Heart left ventricle (tissue), 16 donors: ENCODE data around the gene SEC22A. TPM values are rescaled to one million over a fixed set of nuclear protein-coding genes. Genes with fewer than 3 reads are reported as not detected.
A peak's percentile ranks its signal among the peaks of the same experiment; 100 is the strongest.

Experiments
- ATAC-seq, 4 donors: fragments of 200-7000 bp; cut with Tn5 transposase; one replicate each; pipeline ENCODE4 v1.9.1; 2020 to 2022; ENCODE audit warnings: moderate library complexity in 4 of 4, mild to moderate bottlenecking in 3 of 4, moderate number of reproducible peaks in 1 of 4
- DNase-seq, 5 donors: peaks; one replicate each; pipeline ENCODE4 v3.0.0-alpha.2; 2020
- H3K27ac ChIP-seq, 12 donors: fragments of 200-600 bp; sonication (generic) in 4 of 12; one replicate each; pipeline versions ENCODE4 v1.5.0 to v1.8.0; 2016 to 2022; ENCODE audit warnings: mild to moderate bottlenecking in 2 of 12
- H3K27me3 ChIP-seq, 9 donors: fragments of 200-600 bp; sonication (generic) in 2 of 9; one replicate each; pipeline versions ENCODE4 v1.5.1 to v1.8.0; 2016 to 2022; ENCODE audit warnings: mild to moderate bottlenecking in 3 of 9
- H3K36me3 ChIP-seq, 9 donors: fragments of 200-600 bp; sonication (generic) in 2 of 9; one replicate each; pipeline versions ENCODE4 v1.5.0 to v1.8.0; 2018 to 2022; ENCODE audit warnings: mild to moderate bottlenecking in 2 of 9
- H3K4me1 ChIP-seq, 12 donors: fragments of 200-600 bp; sonication (generic) in 4 of 12; one replicate each; pipeline versions ENCODE4 v1.5.0 to v1.8.0; 2016 to 2022; ENCODE audit warnings: mild to moderate bottlenecking in 3 of 12
- H3K4me3 ChIP-seq, 12 donors: fragments of 200-600 bp; sonication (generic) in 4 of 12; one replicate each; pipeline versions ENCODE4 v1.5.0 to v1.8.0; 2017 to 2022; ENCODE audit warnings: mild to moderate bottlenecking in 9 of 12, moderate library complexity in 4 of 12
- H3K9me3 ChIP-seq, 12 donors: fragments of 200-600 bp; sonication (generic) in 4 of 12; one replicate each; pipeline versions ENCODE4 v1.5.0 to v1.8.0; 2016 to 2022; ENCODE audit warnings: mild to moderate bottlenecking in 1 of 12
- POLR2A ChIP-seq, 2 donors: fragments of 450-650 bp; IDR thresholded peaks; one replicate each; pipeline ENCODE4 v1.6.1; 2017; ENCODE audit warnings: antibody characterized with exemption in 2 of 2, mild to moderate bottlenecking in 2 of 2, moderate library complexity in 2 of 2
- WGBS, 4 donors: extraction: QIAGEN DNeasy Blood & Tissue Kit in 2 of 4; methylation state at CpG; one replicate each; pipeline versions ENCODE4 v1.1.5 to v1.1.7; 2013 to 2018; 5-methylcytosine and 5-hydroxymethylcytosine counted together
- intact Hi-C, 10 donors: fragments of 100-400 bp; cut with DNase I; formaldehyde crosslinking; loops; one replicate each; pipeline versions ENCODE4 v1.11.1 to v1.14.2; 2022
- polyA plus RNA-seq, 2 donors: library from polyadenylated mRNA; stranded (reverse); fragments of 200-250 nt; gene quantifications; one replicate each; pipeline ENCODE4 v1.2.3, GENCODE V29; 2013
- total RNA-seq, 9 donors: library from RNA; depleted of rRNA in 2 of 9; stranded (reverse); fragments of >200 nt in 2 of 9; fragmentation: NEBNext Ultra II Directional in 3 of 9; extraction: Animal tissue kit (Norgen Biotek cat#: 25700) in 3 of 9; gene quantifications; one replicate each; pipeline versions ENCODE4 v1.1.0 to v1.2.4, GENCODE V29; 2016 to 2023
- TF ChIP-seq, protein P1 (sequence below), 12 donors: fragments of 200-600 bp; sonication (generic) in 4 of 12; IDR thresholded peaks; one replicate each; pipeline versions ENCODE4 v1.5.0 to v1.8.0; 2018 to 2022; ENCODE audit warnings: antibody characterized with exemption in 12 of 12, mild to moderate bottlenecking in 5 of 12
- donor health status: ischemic (EF 13 %, LVEDD 7.1; RV severe dilation, severe dysfunction).
- donor health status: healthy with polysubstance abuse.
- donor health status: DM: no; HTN: yes; CAD: no.
- donor health status: DM: no; HTN: no; CAD: no.
- donor health status: ischemic (EF 25% LVEDD 6.9; RV normal size, moderate dysfunction).
- donor health status: ischemic (EF 25% LVEDD 5.7; RV mildly dilated, moderate dysfunction).
- donor health status: healthy.
- donor health status: DM: yes; HTN: yes; CAD: no.
- donor health status: ischemic (EF 35%, LVEDD 5.7; RV mildly dilated, moderate dysfunction).
- donor health status: nonischemic (EF 11% LVEDD 7.7; RV severe dilation, severe dysfunction).
- donor health status: DM: yes; HTN: yes; CAD: no.
- donor health status: PGD.
- donor health status: ischemic (EF 29% LVEDD 5.4; RV normal size, mild dysfunction).
- donor health status: nonischemic (EF 23%, LVEDD 6.1; RV moderate dilation, normal function).

The SEC22A gene
- total and polyA plus RNA-seq, 11 donors: 2.2 to 27.0 (median 10.0) TPM

DNA sequence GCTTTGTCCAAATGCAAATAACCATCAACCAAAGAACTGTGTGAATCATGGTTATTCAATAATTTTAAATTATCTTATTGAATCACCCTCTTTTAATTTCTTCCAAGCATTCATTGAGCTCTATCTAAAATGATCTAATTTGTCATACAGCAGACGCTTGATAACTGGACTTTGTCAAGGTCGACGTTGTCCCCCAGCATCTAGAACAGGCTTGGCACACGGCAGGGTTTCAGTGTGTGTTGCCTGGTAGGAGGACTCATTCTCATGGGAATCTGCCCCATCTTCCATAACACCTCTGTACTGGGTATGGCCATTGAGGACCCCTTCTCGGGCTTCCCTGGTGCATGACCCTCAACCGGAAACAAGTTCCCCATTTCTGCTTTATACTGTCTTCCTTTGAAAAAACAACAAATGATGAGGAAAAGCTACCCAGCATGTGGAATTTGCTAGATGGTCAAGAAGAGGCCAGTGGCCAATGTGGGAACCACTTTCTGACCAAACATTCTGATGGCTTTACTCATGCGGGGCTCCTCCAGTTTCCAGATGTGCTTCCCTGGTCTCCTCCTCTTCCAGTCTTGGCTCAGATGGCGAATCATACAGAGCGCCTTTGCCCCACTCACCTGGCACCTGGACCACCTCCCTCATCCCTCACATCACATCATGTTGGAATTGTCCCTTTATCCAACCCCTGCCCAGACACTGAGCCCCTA, 41.7 kb upstream of the SEC22A start:
- DNase-seq (no peak), ATAC-seq (no peak)
- TF ChIP-seq, protein P1, sequence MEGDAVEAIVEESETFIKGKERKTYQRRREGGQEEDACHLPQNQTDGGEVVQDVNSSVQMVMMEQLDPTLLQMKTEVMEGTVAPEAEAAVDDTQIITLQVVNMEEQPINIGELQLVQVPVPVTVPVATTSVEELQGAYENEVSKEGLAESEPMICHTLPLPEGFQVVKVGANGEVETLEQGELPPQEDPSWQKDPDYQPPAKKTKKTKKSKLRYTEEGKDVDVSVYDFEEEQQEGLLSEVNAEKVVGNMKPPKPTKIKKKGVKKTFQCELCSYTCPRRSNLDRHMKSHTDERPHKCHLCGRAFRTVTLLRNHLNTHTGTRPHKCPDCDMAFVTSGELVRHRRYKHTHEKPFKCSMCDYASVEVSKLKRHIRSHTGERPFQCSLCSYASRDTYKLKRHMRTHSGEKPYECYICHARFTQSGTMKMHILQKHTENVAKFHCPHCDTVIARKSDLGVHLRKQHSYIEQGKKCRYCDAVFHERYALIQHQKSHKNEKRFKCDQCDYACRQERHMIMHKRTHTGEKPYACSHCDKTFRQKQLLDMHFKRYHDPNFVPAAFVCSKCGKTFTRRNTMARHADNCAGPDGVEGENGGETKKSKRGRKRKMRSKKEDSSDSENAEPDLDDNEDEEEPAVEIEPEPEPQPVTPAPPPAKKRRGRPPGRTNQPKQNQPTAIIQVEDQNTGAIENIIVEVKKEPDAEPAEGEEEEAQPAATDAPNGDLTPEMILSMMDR (IDR thresholded peaks at IDR 0.05): no peak
- no peak for TF ChIP-seq POLR2A (IDR thresholded peaks at IDR 0.05)
- H3K9me3 ChIP-seq: peaks cover 0 to 3% (median 0%) of the 10 kb centered on the region in 12 donors
- no peak overlapping the region for H3K4me3 ChIP-seq
- peaks cover 0 to 19% (median 3%) of the 10 kb centered on the region in 12 donors for H3K4me1 ChIP-seq
- H3K27me3 ChIP-seq: no peaks in the 10 kb centered on the region
- no peak overlapping the region for H3K27ac ChIP-seq
- 78 to 94% (median 91%) methylated on average over 9 of the region's 9 CpGs for WGBS, 4 donors
- peaks cover 0 to 51% (median 42%) of the 10 kb centered on the region in 9 donors for H3K36me3 ChIP-seq
- intact Hi-C loops: no loop called here

DNA sequence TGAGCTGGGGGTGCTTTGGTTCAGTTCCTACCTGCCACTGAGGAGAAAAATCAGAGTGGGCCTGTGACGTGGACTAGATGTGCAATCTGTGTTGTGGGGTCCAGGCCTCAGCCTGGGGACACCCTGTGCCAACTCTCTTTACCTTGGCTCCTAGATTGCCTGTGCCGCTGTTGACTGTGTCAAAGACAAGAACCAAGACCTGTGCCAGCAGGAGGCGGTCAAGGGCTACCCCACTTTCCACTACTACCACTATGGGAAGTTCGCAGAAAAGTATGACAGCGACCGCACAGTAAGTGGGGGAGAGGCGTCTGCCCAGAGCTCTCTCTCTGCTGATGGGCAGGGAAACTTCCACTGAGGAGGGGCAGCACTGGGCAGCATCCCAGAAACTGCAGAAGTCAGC, 40.6 kb upstream of the SEC22A start:
- Histone ChIP-seq H3K36me3 (peaks cover 0 to 49% (median 43%) of the 10 kb centered on the region in 9 donors), H3K4me3 (no peak overlapping the region), H3K27ac (no peak overlapping the region), H3K9me3 (peaks cover 0 to 6% (median 0%) of the 10 kb centered on the region in 12 donors), H3K4me1 (peaks cover 0 to 14% (median 2%) of the 10 kb centered on the region in 12 donors), H3K27me3 (no peaks in the 10 kb centered on the region)
- 89 to 100% (median 96%) methylated on average over 7 of the region's 7 CpGs for WGBS, 4 donors
- ATAC-seq (no peak), DNase-seq (no peak)
- intact Hi-C loops: no loop called here
- no peak for TF ChIP-seq POLR2A (IDR thresholded peaks at IDR 0.05)
- TF ChIP-seq, protein P1 (IDR thresholded peaks at IDR 0.05): peak in 1 of 12 donors; percentile 7

DNA sequence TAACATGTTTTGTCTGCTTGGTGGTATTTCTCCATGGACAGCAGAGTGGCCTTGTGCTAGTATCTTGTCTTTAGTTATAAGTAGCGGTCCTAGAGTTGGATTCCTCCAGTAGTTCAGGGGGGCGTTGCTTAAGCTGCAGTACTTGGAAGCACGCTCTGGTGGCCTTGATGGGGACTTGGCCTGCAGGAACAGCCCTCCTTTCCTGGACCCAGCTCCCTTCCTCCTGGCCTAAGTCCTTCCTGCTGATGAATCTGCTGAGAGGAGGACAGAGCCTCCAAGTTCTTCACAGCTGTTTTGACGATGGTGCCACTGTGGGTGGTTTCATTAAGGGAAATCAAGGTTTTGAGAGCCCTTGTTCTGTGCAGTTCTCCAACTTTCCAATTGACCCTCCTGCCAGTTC, 38.6 kb upstream of the SEC22A start:
- TF ChIP-seq, protein P1 (IDR thresholded peaks at IDR 0.05): no peak
- no peak for TF ChIP-seq POLR2A (IDR thresholded peaks at IDR 0.05)
- DNase-seq (no peak), ATAC-seq (no peak)
- no peak overlapping the region for H3K27ac ChIP-seq
- intact Hi-C loops: no loop called here
- no peaks in the 10 kb centered on the region for H3K27me3 ChIP-seq
- no peak overlapping the region for H3K4me3 ChIP-seq
- H3K9me3 ChIP-seq: peaks cover 0 to 13% (median 0%) of the 10 kb centered on the region in 12 donors
- peaks cover 0 to 45% (median 43%) of the 10 kb centered on the region in 9 donors for H3K36me3 ChIP-seq
- H3K4me1 ChIP-seq: peaks cover 0 to 2% (median 0%) of the 10 kb centered on the region in 12 donors
- 86 to 97% (median 93%) methylated on average over 4 of the region's 4 CpGs for WGBS, 4 donors

DNA sequence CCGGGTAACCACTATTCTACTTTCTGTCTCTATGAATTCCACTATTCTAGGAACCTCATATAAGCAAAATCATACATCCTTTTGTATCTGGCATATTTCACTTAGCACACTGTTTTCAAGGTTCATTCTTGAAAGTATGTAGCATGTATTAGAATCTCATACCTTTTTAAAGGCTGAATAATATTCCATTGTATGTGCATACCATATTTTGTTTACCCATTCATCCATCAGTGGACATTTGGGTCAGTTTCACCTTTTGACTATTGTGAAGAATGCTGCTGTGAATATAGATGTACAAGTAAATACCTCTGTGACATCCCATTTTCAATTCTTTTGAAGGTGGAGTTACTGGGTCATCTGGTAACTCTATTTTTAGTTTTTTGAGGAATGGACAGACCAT, 36.6 kb upstream of the SEC22A start:
- WGBS, 4 donors: 96 to 100% (median 98%) methylated on average over 1 of the region's 1 CpG
- DNase-seq (no peak), ATAC-seq (no peak)
- Histone ChIP-seq H3K27ac (no peak overlapping the region), H3K27me3 (no peaks in the 10 kb centered on the region), H3K9me3 (peaks cover 0 to 13% (median 0%) of the 10 kb centered on the region in 12 donors), H3K36me3 (peaks cover 0 to 45% (median 37%) of the 10 kb centered on the region in 9 donors), H3K4me1 (no peaks in the 10 kb centered on the region), H3K4me3 (no peak overlapping the region)
- intact Hi-C loops: no loop called here
- TF ChIP-seq, protein P1 (IDR thresholded peaks at IDR 0.05): no peak
- no peak for TF ChIP-seq POLR2A (IDR thresholded peaks at IDR 0.05)
